Ectodermal cell (in vitro differentiated cells): ENCODE data around the gene MAP3K14.

ENCODE experiments used
- H3K27ac ChIP-seq: 2 replicates; pipeline ENCODE4 v1.7.0; 2013; ENCODE audit warnings: mild to moderate bottlenecking, low read depth, low read length; ENCODE audit not compliant: insufficient read depth, poor library complexity, severe bottlenecking
- H3K27me3 ChIP-seq: 2 replicates; pipeline ENCODE4 v1.7.0; 2013; ENCODE audit warnings: mild to moderate bottlenecking, low read length; ENCODE audit not compliant: insufficient read depth, control insufficient read depth, poor library complexity, severe bottlenecking
- H3K36me3 ChIP-seq: one replicate; pipeline ENCODE4 v1.7.0; 2013; ENCODE audit warnings: low read length; ENCODE audit not compliant: control insufficient read depth, insufficient read depth
- H3K4me1 ChIP-seq: one replicate; pipeline ENCODE4 v1.7.0; 2013; ENCODE audit warnings: low read length; ENCODE audit not compliant: control insufficient read depth, insufficient read depth
- H3K4me3 ChIP-seq: 2 replicates; pipeline ENCODE4 v1.7.0; 2013; ENCODE audit warnings: low read depth, low read length, control low read depth; ENCODE audit not compliant: insufficient read depth
- H3K9me3 ChIP-seq: 2 replicates; pipeline ENCODE4 v1.7.0; 2013; ENCODE audit warnings: mild to moderate bottlenecking, low read length, moderate library complexity; ENCODE audit not compliant: control insufficient read depth
- WGBS, 2 experiments: methylation state at CpG; one replicate each; pipeline ENCODE4 v1.1.7; 2013; ENCODE audit warnings: missing lambda C conversion rate in 2 of 2; 5-methylcytosine and 5-hydroxymethylcytosine counted together

MAP3K14 gene

GRCh38 chr17:45290269-45290765 lies 26.5 kb downstream of the MAP3K14 start:
- Histone ChIP-seq H3K27me3 (no peaks in the 10 kb centered on the region), H3K36me3 (peaks cover 9% of the 10 kb centered on the region), H3K4me1 (no peaks in the 10 kb centered on the region)

GRCh38 chr17:45289301-45290268 lies 27.2 kb downstream of the MAP3K14 start:
- Histone ChIP-seq H3K4me1 (no peaks in the 10 kb centered on the region), H3K36me3 (peaks cover 9% of the 10 kb centered on the region), H3K9me3 (no peaks in the 10 kb centered on the region), H3K27ac (no peak overlapping the region), H3K4me3 (no peak overlapping the region), H3K27me3 (no peaks in the 10 kb centered on the region)
- WGBS, 2 experiments: 93 to 94% methylated on average over 15 of the region's 15 CpGs

More at GRCh38 chr17:45290269-45290765, 26.5 kb downstream of the MAP3K14 start:
- 93 to 94% methylated on average over 11 of the region's 11 CpGs for WGBS, 2 experiments
- no peak overlapping the region for H3K27ac ChIP-seq
- H3K9me3 ChIP-seq: no peaks in the 10 kb centered on the region
- no peak overlapping the region for H3K4me3 ChIP-seq

GRCh38 chr17:45288825-45289224 lies 28.0 kb downstream of the MAP3K14 start:
- Histone ChIP-seq H3K36me3 (peaks cover 13% of the 10 kb centered on the region), H3K4me1 (no peaks in the 10 kb centered on the region)

GRCh38 chr17:45287526-45288500 lies 29.0 kb downstream of the MAP3K14 start:
- no peaks in the 10 kb centered on the region for H3K27me3 ChIP-seq
- no peak overlapping the region for H3K27ac ChIP-seq
- H3K9me3 ChIP-seq: no peaks in the 10 kb centered on the region
- WGBS, 2 experiments: 93 to 94% methylated on average over 10 of the region's 10 CpGs
- peaks cover 21% of the 10 kb centered on the region for H3K36me3 ChIP-seq
- no peak overlapping the region for H3K4me3 ChIP-seq
- no peaks in the 10 kb centered on the region for H3K4me1 ChIP-seq

More at GRCh38 chr17:45288825-45289224, 28.0 kb downstream of the MAP3K14 start:
- H3K4me3 ChIP-seq: no peak overlapping the region
- H3K27ac ChIP-seq: no peak overlapping the region
- no peaks in the 10 kb centered on the region for H3K9me3 ChIP-seq
- WGBS, 2 experiments: 90 to 93% methylated on average over 10 of the region's 10 CpGs
- H3K27me3 ChIP-seq: no peaks in the 10 kb centered on the region

- WGBS, 2 experiments: 94 to 96% methylated on average over 5 of the region's 5 CpGs
- no peak overlapping the region for H3K4me3 ChIP-seq
- no peak overlapping the region for H3K27ac ChIP-seq
- no peaks in the 10 kb centered on the region for H3K27me3 ChIP-seq
- H3K9me3 ChIP-seq: no peaks in the 10 kb centered on the region
- H3K36me3 ChIP-seq: peaks cover 22% of the 10 kb centered on the region
- H3K4me1 ChIP-seq: no peaks in the 10 kb centered on the region
Measured at GRCh38 chr17:45286286-45286685, 30.5 kb downstream of the MAP3K14 start.

GRCh38 chr17:45284176-45285140 lies 32.4 kb downstream of the MAP3K14 start:
- Histone ChIP-seq H3K27me3 (no peaks in the 10 kb centered on the region), H3K4me3 (no peak overlapping the region), H3K36me3 (peaks cover 22% of the 10 kb centered on the region), H3K9me3 (no peaks in the 10 kb centered on the region), H3K27ac (no peak overlapping the region), H3K4me1 (no peaks in the 10 kb centered on the region)
- WGBS, 2 experiments: 92 to 94% methylated on average over 21 of the region's 21 CpGs

GRCh38 chr17:45283711-45284110 lies 33.1 kb downstream of the MAP3K14 start:
- Histone ChIP-seq H3K36me3 (peaks cover 19% of the 10 kb centered on the region), H3K4me1 (no peaks in the 10 kb centered on the region), H3K4me3 (no peak overlapping the region), H3K9me3 (no peaks in the 10 kb centered on the region), H3K27me3 (no peaks in the 10 kb centered on the region), H3K27ac (no peak overlapping the region)
- 89% methylated on average over 10 of the region's 10 CpGs for WGBS, 2 experiments

GRCh38 chr17:45282683-45283644 lies 33.9 kb downstream of the MAP3K14 start:
- H3K4me1 ChIP-seq: no peaks in the 10 kb centered on the region
- no peak overlapping the region for H3K27ac ChIP-seq
- no peaks in the 10 kb centered on the region for H3K27me3 ChIP-seq
- no peaks in the 10 kb centered on the region for H3K9me3 ChIP-seq
- H3K36me3 ChIP-seq: peaks cover 19% of the 10 kb centered on the region
- H3K4me3 ChIP-seq: no peak overlapping the region
- WGBS, 2 experiments: 88 to 94% methylated on average over 21 of the region's 21 CpGs
